Measurements from ENCODE around the gene MARCHF3.

Gene MARCHF3

DNA sequence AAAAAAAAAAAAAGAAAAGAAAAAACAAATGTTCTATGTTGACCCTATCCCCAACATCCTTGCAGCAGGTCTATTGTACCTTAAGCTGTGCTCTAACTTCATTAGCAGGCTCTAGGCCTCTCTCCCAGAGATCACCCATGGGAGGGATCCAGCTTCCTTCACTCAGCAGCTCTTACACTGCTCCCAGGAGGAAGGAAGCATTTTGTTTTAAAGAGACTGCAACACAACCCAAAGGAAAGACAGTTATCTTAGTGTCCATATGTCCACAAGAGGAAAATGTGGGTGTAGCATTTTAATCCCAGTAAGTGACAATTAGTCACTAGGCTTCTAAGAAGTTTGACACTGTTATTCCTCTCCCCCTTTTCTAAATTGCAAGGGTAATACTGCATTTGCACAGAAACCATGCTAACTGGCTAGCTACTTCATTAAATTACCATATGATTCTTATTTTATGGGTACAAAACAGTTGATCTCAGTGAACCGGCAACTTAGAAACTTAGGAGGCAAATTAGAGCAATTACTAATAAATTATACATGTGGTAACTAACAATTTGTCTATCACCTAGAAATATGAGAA, 58.8 kb downstream of the MARCHF3 start:
- TF ChIP-seq, protein P1, sequence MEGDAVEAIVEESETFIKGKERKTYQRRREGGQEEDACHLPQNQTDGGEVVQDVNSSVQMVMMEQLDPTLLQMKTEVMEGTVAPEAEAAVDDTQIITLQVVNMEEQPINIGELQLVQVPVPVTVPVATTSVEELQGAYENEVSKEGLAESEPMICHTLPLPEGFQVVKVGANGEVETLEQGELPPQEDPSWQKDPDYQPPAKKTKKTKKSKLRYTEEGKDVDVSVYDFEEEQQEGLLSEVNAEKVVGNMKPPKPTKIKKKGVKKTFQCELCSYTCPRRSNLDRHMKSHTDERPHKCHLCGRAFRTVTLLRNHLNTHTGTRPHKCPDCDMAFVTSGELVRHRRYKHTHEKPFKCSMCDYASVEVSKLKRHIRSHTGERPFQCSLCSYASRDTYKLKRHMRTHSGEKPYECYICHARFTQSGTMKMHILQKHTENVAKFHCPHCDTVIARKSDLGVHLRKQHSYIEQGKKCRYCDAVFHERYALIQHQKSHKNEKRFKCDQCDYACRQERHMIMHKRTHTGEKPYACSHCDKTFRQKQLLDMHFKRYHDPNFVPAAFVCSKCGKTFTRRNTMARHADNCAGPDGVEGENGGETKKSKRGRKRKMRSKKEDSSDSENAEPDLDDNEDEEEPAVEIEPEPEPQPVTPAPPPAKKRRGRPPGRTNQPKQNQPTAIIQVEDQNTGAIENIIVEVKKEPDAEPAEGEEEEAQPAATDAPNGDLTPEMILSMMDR (IDR thresholded peaks at IDR 0.05; ENCODE audit: insufficient read depth, low read length, poor library complexity, severe bottlenecking), result no peak
- DNase-seq (ENCODE audit: extremely low read depth, insufficient read length), result no peak

DNA sequence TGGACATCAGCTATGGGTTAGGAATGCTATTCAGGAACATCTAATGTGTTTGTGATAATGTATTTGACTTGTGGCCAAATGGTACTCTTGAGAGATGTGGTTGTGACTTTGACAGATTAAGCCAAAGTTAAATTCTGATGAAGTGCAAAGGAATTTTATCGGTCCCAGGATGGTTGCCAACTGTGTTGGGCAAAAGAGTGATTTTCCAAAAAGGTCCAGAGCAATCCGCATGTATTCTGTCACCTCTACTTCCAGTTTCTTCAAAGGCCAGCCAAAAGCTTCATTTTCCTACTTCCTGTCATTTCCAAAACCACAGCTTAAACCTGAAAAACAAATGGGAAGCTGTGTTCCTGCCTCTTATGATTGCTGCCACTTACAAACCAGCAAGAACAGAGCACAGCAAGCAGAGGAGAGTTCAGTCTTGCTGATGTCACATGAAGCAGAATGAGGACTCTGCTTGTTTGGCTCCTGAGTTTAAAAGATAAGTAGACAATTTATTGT, 59.8 kb downstream of the MARCHF3 start:
- no peak overlapping the region for H3K4me3 ChIP-seq (replicated peaks; ENCODE audit: low read depth, low read length)
- H3K36me3 ChIP-seq (ENCODE audit: control insufficient read depth, insufficient read depth, low read length), result no peaks in the 10 kb centered on the region
- no peaks in the 10 kb centered on the region for H3K27me3 ChIP-seq (replicated peaks; ENCODE audit: control insufficient read depth, insufficient read depth, low read length)
- no peak for DNase-seq (ENCODE audit: extremely low read depth, insufficient read length)
- TF ChIP-seq, protein P1 (IDR thresholded peaks at IDR 0.05; ENCODE audit: insufficient read depth, low read length, poor library complexity, severe bottlenecking), result no peak

More for the DNA sequence above, 58.8 kb downstream of the MARCHF3 start:
- H3K4me3 ChIP-seq (replicated peaks; ENCODE audit: low read depth, low read length), result no peak overlapping the region
- H3K36me3 ChIP-seq (ENCODE audit: control insufficient read depth, insufficient read depth, low read length), result no peaks in the 10 kb centered on the region
- no peaks in the 10 kb centered on the region for H3K27me3 ChIP-seq (replicated peaks; ENCODE audit: control insufficient read depth, insufficient read depth, low read length)

DNA sequence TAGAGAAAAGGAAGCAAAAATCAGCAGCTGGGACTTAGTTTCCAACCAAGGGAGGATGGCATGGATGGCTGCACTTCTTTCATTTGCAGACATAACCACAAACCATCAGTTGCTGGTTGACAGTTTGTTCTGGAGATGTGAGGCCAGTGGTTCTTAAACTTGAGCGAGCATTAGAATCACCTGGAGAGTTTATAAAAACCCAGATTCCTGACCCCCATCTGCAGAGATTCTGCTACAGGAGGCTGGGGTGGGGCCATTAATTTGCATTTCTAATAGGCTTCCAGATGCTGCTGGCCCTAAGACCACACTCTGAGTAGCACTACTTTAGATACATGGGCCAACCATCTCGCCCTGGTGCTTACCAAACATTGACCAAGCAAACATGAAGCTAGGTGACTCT, 60.8 kb downstream of the MARCHF3 start:
- TF ChIP-seq, protein P1 (IDR thresholded peaks at IDR 0.05; ENCODE audit: insufficient read depth, low read length, poor library complexity, severe bottlenecking), result no peak
- H3K36me3 ChIP-seq (ENCODE audit: control insufficient read depth, insufficient read depth, low read length), result no peaks in the 10 kb centered on the region
- no peak overlapping the region for H3K4me3 ChIP-seq (replicated peaks; ENCODE audit: low read depth, low read length)
- peak; percentile 38 for DNase-seq (ENCODE audit: extremely low read depth, insufficient read length)
- H3K27me3 ChIP-seq (replicated peaks; ENCODE audit: control insufficient read depth, insufficient read depth, low read length), result no peaks in the 10 kb centered on the region

DNA sequence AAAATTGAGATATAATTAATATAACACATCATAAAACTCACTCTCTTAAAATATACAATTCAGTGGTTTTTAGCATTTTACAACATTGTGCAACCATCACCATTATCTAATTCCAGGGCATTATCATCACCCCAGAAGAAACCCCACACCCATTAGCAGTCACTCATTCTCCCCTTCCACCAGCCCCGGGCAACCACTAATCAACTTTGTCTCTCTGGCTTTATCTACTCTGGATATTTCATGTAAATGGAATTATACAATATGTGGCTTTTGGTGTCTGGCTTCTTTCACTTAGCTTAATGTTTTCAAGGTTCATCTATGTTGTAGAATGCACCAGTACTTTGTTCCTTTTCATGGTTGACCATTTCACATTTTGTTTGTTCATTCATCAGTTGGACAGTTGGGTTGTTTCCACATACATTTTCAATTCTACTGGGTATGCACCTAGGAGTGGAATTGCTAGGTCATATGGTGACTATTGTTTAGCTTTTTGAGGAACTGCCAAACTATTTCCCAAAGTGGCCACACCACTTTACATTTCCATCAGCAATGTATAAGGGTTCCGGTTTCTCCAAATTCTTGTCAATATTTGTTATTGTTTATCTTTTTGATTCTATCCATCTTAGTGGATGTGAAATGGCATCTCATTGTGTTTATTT, 62.4 kb downstream of the MARCHF3 start:
- no peak for DNase-seq (ENCODE audit: extremely low read depth, insufficient read length)
- TF ChIP-seq, protein P1 (IDR thresholded peaks at IDR 0.05; ENCODE audit: insufficient read depth, low read length, poor library complexity, severe bottlenecking), result no peak

DNA sequence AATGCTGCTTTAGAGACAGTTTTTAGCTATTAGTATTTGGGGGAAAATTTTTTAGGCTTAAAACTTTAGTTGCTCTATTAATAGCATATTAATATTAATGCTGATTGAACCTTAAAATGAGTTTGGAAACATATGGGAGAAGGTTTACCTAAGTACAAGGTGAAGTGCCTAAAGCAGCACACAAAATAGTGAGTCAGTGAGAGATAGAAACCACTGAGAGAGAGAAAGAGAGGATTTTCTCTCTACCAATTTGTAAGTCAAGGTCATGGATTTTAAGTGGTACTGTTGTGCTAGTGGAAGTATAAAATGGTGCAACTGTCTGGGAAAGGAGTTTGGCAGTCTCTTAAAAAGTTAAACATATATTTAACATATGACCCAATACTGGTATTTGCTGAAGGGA, 64.9 kb downstream of the MARCHF3 start:
- TF ChIP-seq, protein P1 (IDR thresholded peaks at IDR 0.05; ENCODE audit: insufficient read depth, low read length, poor library complexity, severe bottlenecking), result no peak
- no peak for DNase-seq (ENCODE audit: extremely low read depth, insufficient read length)

More for the DNA sequence above, 62.4 kb downstream of the MARCHF3 start:
- Histone ChIP-seq H3K4me3 (replicated peaks; ENCODE audit: low read depth, low read length) (no peak overlapping the region), H3K27me3 (replicated peaks; ENCODE audit: control insufficient read depth, insufficient read depth, low read length) (no peaks in the 10 kb centered on the region), H3K36me3 (ENCODE audit: control insufficient read depth, insufficient read depth, low read length) (no peaks in the 10 kb centered on the region)

More for the DNA sequence above, 64.9 kb downstream of the MARCHF3 start:
- Histone ChIP-seq H3K4me3 (replicated peaks; ENCODE audit: low read depth, low read length) (no peak overlapping the region), H3K27me3 (replicated peaks; ENCODE audit: control insufficient read depth, insufficient read depth, low read length) (no peaks in the 10 kb centered on the region), H3K36me3 (ENCODE audit: control insufficient read depth, insufficient read depth, low read length) (no peaks in the 10 kb centered on the region)

Measured in GM06990 (cell line).